Measurements from ENCODE around the gene ARMC8. TPM values are rescaled to one million over a fixed set of nuclear protein-coding genes. Genes with fewer than 3 reads are reported as not detected.

ARMC8 gene
- polyA plus RNA-seq, 2 of the 4 experiments (the other 2 are of a cell fraction) = 25.6 to 45.7 TPM

DNA sequence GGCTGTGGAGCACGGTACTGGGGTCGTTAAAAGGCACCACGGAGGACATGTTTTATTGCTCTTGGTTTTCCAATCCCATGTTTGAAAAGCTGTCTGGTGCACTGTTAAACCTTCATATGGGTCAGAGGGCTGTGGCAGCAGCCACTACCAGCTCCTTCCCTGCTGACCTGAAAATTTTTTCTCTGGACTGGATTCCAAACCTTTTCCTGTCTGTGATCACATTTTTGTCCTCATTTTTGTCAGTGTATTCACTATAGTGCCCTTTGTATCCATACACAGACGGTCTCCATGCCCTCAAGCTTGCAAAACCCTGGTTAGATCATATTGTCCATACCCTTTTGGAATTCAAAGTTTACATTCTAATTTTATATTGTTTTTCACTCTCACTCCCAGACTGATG, 72.0 kb downstream of the ARMC8 start:
- H3K27ac ChIP-seq = no peak overlapping the region
- H3K4me2 ChIP-seq = no peak overlapping the region
- WGBS (ENCODE audit: missing lambda C conversion rate) = 91% methylated on average over 4 of the region's 4 CpGs
- DNase-seq (ENCODE audit: low read depth in 1 of 2, low spot score in 1 of 2) (no peak), FAIRE-seq (no peak), ATAC-seq (no peak)
- no peak overlapping the region for H3K4me3 ChIP-seq
- peaks cover 4% of the 10 kb centered on the region; the same call in 1 of the 3 replicates for H3K4me1 ChIP-seq
- H3K9me3 ChIP-seq = no peaks in the 10 kb centered on the region
- POLR2A ChIA-PET = no interaction called here
- TF ChIP-seq BHLHE40 (IDR thresholded peaks at IDR 0.05; ENCODE audit: low read depth, low read length) = no peak
- TF ChIP-seq MYC (IDR thresholded peaks at IDR 0.05; ENCODE audit: borderline replicate concordance, low read length) = no peak
- TF ChIP-seq, protein P1, sequence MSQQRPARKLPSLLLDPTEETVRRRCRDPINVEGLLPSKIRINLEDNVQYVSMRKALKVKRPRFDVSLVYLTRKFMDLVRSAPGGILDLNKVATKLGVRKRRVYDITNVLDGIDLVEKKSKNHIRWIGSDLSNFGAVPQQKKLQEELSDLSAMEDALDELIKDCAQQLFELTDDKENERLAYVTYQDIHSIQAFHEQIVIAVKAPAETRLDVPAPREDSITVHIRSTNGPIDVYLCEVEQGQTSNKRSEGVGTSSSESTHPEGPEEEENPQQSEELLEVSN (IDR thresholded peaks at IDR 0.05; ENCODE audit: borderline replicate concordance, low read depth) = no peak
- TF ChIP-seq NR3C1 (IDR thresholded peaks at IDR 0.05) = no peak
- no peak for TF ChIP-seq HOXA7 (CRISPR knock-in tag; IDR thresholded peaks at IDR 0.05)
- CTCF ChIA-PET = interaction anchor here (1.7 kb wide), 1 partner anchor 11 kb away, joined by 4 read pairs; no protein-coding TSS in a partner anchor

DNA sequence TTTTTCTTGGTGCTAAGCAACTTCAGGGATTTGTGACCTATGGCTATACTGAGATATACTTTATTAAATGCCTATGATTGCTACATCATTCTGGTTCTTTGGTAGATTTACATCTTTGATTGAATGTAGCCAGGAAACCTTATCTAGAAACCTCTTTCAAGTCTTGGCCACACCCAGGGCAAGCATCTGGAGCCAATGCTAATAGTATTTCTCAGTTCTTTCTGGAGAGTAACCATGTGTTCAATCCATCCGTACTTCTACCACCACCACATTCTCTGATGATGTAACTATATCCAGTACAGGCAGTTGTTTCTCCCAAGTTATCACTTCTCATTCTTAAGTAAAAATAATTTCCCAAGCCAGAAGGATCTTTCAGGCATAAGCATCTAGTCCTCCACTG, 73.5 kb downstream of the ARMC8 start:
- H3K4me3 ChIP-seq = no peak overlapping the region
- no peak for DNase-seq (ENCODE audit: low read depth in 1 of 2, low spot score in 1 of 2)
- FAIRE-seq = no peak
- ATAC-seq = no peak
- no peaks in the 10 kb centered on the region for H3K4me1 ChIP-seq
- 86% methylated on average over 1 of the region's 1 CpG for WGBS (ENCODE audit: missing lambda C conversion rate)
- H3K9me3 ChIP-seq = no peaks in the 10 kb centered on the region
- CTCF ChIA-PET = no interaction called here
- H3K4me2 ChIP-seq = no peak overlapping the region
- TF ChIP-seq, protein P2, sequence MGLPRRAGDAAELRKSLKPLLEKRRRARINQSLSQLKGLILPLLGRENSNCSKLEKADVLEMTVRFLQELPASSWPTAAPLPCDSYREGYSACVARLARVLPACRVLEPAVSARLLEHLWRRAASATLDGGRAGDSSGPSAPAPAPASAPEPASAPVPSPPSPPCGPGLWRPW (IDR thresholded peaks at IDR 0.05) = no peak
- POLR2A ChIA-PET = no interaction called here
- no peak overlapping the region for H3K27ac ChIP-seq

DNA sequence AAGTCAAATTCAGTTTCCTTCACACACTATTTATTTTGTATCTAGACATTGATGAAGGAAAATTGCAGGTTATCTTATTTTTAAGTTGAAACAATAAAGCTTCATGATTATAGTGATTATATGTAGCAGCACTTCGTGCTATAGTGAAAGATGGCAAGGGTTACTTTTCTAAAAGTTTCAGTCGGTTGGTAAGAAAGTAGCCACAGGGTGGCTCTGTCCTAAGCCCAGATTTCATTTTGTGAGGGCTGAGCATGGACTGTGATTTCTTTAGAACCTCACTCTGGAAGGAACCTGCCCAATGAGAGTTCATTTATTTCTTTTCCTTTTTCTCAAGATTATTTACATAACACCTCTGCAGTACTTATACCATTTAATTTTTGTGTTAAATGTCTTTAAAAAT, 76.0 kb downstream of the ARMC8 start:
- WGBS (ENCODE audit: missing lambda C conversion rate) = 60% methylated on average over 2 of the region's 2 CpGs
- Histone ChIP-seq H3K4me3 (no peak overlapping the region), H3K4me2 (no peak overlapping the region), H3K4me1 (no peaks in the 10 kb centered on the region), H3K27ac (no peak overlapping the region), H3K9me3 (no peaks in the 10 kb centered on the region)
- ChIA-PET CTCF (interaction anchor here (1.1 kb wide), 1 partner anchor 8 kb away, joined by 3 read pairs; no protein-coding TSS in a partner anchor), POLR2A (no interaction called here)
- no peak for FAIRE-seq
- DNase-seq (ENCODE audit: low read depth in 1 of 2, low spot score in 1 of 2) = peak in 1 of 2 experiments; percentile 0
- no peak for TF ChIP-seq FOSB (CRISPR knock-in tag; IDR thresholded peaks at IDR 0.05)
- TF ChIP-seq RCOR1 (IDR thresholded peaks at IDR 0.05; ENCODE audit: low read depth, low read length) = no peak
- TF ChIP-seq, protein P3, sequence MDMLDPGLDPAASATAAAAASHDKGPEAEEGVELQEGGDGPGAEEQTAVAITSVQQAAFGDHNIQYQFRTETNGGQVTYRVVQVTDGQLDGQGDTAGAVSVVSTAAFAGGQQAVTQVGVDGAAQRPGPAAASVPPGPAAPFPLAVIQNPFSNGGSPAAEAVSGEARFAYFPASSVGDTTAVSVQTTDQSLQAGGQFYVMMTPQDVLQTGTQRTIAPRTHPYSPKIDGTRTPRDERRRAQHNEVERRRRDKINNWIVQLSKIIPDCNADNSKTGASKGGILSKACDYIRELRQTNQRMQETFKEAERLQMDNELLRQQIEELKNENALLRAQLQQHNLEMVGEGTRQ (IDR thresholded peaks at IDR 0.05) = no peak
- no peak for ATAC-seq

DNA sequence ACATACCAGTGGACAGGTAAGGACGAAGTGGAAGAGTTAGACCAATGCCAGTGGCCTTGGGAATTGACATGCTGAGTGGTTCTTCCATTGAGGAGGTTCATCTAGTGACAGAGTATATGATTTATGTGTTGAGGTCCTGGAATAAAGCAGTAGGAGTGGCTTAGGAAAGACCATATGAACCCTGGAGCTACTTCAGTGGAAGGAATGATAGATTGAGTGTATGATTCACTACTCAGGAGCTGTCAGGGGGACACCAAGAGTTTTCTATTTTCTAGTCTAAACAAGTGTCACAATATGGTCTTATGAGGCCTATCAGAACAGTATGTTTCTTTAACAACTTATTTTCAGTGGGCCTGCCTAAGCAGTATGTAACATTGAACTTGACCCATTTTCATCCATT, 78.6 kb downstream of the ARMC8 start:
- CTCF ChIA-PET = no interaction called here

More for the DNA sequence above, 78.6 kb downstream of the ARMC8 start:
- TF ChIP-seq RNF2 (IDR thresholded peaks at IDR 0.05; ENCODE audit: borderline replicate concordance, low read depth) = no peak
- TF ChIP-seq FOXS1 (CRISPR knock-in tag; IDR thresholded peaks at IDR 0.05) = no peak
- TF ChIP-seq HOXB13 (CRISPR knock-in tag; IDR thresholded peaks at IDR 0.05; ENCODE audit: low read depth) = no peak
- TF ChIP-seq SREBF2 (IDR thresholded peaks at IDR 0.05) = no peak
- TF ChIP-seq, protein P1 (IDR thresholded peaks at IDR 0.05; ENCODE audit: borderline replicate concordance, low read depth) = no peak
- no peak for TF ChIP-seq KDM5A (IDR thresholded peaks at IDR 0.05)
- no peak for TF ChIP-seq ESRRA (IDR thresholded peaks at IDR 0.05; ENCODE audit: borderline replicate concordance, low read length)
- no peak for TF ChIP-seq NPAS2 (CRISPR knock-in tag; IDR thresholded peaks at IDR 0.05; ENCODE audit: borderline replicate concordance)
- no peak for TF ChIP-seq CHD2 (IDR thresholded peaks at IDR 0.05; ENCODE audit: low read length, partially characterized antibody)
- TF ChIP-seq POLR2AphosphoS2 (conservative IDR thresholded peaks at IDR 0.05; ENCODE audit: low read length) = no peak
- TF ChIP-seq HDAC2 (IDR thresholded peaks at IDR 0.05) = no peak
- TF ChIP-seq HOXA7 (CRISPR knock-in tag; IDR thresholded peaks at IDR 0.05) = no peak
- no peak for TF ChIP-seq FOSL2 (IDR thresholded peaks at IDR 0.05)
- no peak for TF ChIP-seq FOSL2 (CRISPR knock-in tag; IDR thresholded peaks at IDR 0.05)
- no peak for TF ChIP-seq RCOR1 (IDR thresholded peaks at IDR 0.05; ENCODE audit: low read depth, low read length)
- TF ChIP-seq, protein P4, sequence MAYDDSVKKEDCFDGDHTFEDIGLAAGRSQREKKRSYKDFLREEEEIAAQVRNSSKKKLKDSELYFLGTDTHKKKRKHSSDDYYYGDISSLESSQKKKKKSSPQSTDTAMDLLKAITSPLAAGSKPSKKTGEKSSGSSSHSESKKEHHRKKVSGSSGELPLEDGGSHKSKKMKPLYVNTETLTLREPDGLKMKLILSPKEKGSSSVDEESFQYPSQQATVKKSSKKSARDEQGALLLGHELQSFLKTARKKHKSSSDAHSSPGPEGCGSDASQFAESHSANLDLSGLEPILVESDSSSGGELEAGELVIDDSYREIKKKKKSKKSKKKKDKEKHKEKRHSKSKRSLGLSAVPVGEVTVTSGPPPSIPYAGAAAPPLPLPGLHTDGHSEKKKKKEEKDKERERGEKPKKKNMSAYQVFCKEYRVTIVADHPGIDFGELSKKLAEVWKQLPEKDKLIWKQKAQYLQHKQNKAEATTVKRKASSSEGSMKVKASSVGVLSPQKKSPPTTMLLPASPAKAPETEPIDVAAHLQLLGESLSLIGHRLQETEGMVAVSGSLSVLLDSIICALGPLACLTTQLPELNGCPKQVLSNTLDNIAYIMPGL (CRISPR knock-in tag; IDR thresholded peaks at IDR 0.05; ENCODE audit: borderline replicate concordance) = no peak
- TF ChIP-seq TFCP2L1 (CRISPR knock-in tag; IDR thresholded peaks at IDR 0.05) = no peak
- no peak for ATAC-seq
- 84% methylated on average over 1 of the region's 1 CpG for WGBS (ENCODE audit: missing lambda C conversion rate)
- no peak overlapping the region for H3K4me3 ChIP-seq
- no peaks in the 10 kb centered on the region for H3K4me1 ChIP-seq
- DNase-seq (ENCODE audit: low read depth in 1 of 2, low spot score in 1 of 2) = no peak
- H3K4me2 ChIP-seq = no peak overlapping the region
- FAIRE-seq = no peak
- POLR2A ChIA-PET = no interaction called here
- no peaks in the 10 kb centered on the region for H3K9me3 ChIP-seq
- H3K27ac ChIP-seq = no peak overlapping the region
